NB4 (cell line): ENCODE results near the gene GGT5.
"Not testable (repeated sequence)": the region's sequence is repeated elsewhere in the genome, so short reads cannot be mapped to it uniquely, and the experiment has no call there.

Experiments
- DNase-seq: peaks from one replicate; pipeline ENCODE4 v3.0.0; 2010; ENCODE audit warnings: low read depth
- H3K4me3 ChIP-seq: one replicate; pipeline ENCODE4 v1.5.1; 2011; ENCODE audit warnings: mild to moderate bottlenecking, low read depth, low read length, moderate library complexity
- CTCF ChIP-seq: IDR thresholded peaks from one replicate; pipeline ENCODE4 v1.5.1; 2012; ENCODE audit warnings: low read depth, low read length
- MYC ChIP-seq: IDR thresholded peaks from 2 replicates; pipeline ENCODE4 v1.6.1; 2011; ENCODE audit warnings: low read depth, low read length
- POLR2A ChIP-seq: IDR thresholded peaks from 2 replicates; pipeline ENCODE4 v1.6.1; 2011; ENCODE audit warnings: mild to moderate bottlenecking; ENCODE audit not compliant: insufficient read length; ENCODE audit errors: extremely low read depth
- TF ChIP-seq, protein P1 (sequence below): IDR thresholded peaks from 2 replicates; pipeline ENCODE4 v1.6.1; 2011; ENCODE audit warnings: low read depth, low read length

Gene GGT5

DNA sequence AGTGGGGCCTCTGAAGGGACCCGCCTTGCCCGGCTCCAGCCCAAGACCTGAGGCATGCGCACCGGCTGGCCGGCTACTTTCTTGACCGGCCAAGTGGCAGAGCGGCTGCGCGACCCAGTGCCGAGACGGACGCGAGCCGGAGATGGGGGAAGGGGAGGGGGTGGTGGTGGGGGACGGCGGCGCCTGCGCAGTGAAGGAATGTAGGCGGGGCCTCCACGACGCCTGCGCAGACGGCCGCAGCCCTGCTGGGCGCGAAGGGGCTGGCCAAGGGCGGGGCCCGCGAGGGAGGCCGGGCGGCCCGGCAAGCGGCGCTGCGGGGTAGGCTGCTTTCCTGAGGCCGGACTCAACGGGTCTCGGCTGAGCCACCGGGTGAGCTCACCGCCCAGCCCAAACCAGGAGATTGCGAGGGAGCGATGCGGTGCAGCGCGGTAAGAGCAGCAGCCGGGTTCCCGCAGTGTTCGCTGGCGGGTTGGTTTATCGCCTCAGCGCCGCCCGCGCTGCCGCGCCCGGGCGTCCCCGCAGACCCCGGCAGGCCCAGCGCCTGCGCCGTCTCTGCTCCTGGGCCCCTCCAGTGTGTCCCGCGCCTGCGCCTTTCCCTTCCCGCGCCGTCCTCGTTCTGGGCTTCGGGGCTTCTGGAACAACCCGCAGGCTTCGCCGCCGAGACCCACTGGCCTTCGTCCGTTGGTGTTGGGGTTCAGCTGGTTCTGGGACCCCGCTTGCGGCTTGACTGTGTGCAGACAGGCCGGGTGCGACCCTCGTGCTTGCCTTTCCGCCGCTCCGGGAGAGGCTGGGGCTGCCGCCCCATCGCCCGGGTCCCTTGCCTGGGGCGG lies 25.9 kb upstream of the GGT5 start, which contains the start of gene SPECC1L:
SPECC1L (plus strand) TSS at position 276 of the 830 bp plus-strand sequence. CDS start 31,401 bp downstream, outside the sequence.
- peak; percentile 92 for TF ChIP-seq POLR2A
- TF ChIP-seq, protein P1, sequence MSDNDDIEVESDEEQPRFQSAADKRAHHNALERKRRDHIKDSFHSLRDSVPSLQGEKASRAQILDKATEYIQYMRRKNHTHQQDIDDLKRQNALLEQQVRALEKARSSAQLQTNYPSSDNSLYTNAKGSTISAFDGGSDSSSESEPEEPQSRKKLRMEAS: peak; percentile 34
- no peak for TF ChIP-seq MYC
- TF ChIP-seq CTCF: no peak
- H3K4me3 ChIP-seq: peak within 1 kb of the TSS; percentile 93
- DNase-seq: peak; percentile 91

GRCh38 chr22:24266495-24266894 lies 21.6 kb upstream of the GGT5 start:
- DNase-seq, H3K4me3 ChIP-seq: not testable (repeated sequence)

DNA sequence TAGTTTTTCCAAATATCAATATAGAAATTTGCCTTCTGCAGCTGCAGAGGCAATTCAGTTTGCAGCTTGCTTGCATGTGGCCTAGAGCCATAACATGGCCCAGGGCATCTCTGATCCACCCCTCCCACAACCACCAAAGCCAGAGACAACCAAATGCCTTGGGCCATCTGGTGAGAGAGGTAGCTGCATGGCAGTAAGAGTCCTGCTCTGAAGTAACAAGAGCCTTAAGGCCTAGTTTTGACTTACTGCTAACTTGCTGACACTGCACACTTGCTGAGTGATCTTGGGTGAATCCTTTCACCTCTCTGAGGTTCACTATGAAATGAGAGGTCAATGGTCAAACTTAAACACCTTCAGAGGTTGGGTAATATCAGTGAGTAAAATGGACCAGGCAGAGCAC lies 20.9 kb upstream of the GGT5 start:
- DNase-seq: no peak
- H3K4me3 ChIP-seq: no peak overlapping the region
- TF ChIP-seq CTCF (no peak), POLR2A (no peak), MYC (no peak)
- TF ChIP-seq, protein P1: no peak

DNA sequence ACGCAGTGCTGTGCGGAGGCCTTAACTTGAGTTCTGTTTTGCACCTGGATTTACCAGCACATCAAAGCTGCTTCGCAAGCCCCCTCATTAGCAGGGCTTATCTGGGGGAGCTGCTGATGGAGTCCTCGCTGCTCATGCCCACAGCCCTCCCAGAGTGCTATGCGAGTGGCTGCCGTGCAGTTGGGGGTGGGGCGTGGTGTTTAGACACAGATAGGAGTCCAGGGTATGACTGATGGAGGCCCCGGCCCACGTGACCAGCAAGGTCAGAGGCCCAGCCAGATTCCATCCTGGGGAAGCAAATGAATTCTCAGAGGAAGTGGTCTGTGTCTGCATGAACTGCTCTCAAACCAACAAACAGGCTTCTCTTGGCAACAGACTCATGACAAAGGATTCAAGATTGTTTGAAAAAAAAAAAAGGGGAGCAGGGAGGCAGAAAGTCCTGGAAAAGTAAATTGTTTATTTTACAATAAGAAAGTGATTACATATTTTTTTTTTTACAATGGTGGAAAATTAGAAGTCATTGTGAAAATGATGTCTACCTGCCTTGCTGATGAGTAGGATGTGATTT lies 19.5 kb upstream of the GGT5 start:
- not testable (repeated sequence) for H3K4me3 ChIP-seq, DNase-seq

- not testable (repeated sequence) for H3K4me3 ChIP-seq, DNase-seq
These were observed 18.6 kb upstream of the GGT5 start for GRCh38 chr22:24263479-24263878.

GRCh38 chr22:24262185-24262749 lies 17.4 kb upstream of the GGT5 start:
- H3K4me3 ChIP-seq, DNase-seq: not testable (repeated sequence)

DNA sequence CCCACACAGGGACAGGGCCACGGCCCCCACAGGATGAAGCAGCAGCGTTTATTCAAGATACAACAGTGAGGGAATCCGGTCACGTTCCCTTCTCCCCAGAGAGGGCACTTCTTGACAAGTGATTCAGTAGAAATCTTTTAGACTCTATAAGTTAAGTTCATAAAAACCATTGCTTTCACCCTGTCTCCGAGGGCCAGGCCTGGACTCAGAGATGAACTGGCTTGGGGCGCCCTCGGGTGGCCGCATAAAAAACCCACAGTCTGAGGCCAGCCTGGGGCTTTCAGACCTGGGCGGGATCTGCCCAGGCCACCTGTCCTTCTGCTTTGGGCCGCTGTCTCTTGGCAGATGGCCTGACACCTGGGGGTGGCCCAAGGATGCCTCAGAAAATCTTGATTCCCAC lies 14.6 kb upstream of the GGT5 start:
- H3K4me3 ChIP-seq: not testable (repeated sequence)
- TF ChIP-seq CTCF: peak; percentile 24
- peak; percentile 83 for DNase-seq

DNA sequence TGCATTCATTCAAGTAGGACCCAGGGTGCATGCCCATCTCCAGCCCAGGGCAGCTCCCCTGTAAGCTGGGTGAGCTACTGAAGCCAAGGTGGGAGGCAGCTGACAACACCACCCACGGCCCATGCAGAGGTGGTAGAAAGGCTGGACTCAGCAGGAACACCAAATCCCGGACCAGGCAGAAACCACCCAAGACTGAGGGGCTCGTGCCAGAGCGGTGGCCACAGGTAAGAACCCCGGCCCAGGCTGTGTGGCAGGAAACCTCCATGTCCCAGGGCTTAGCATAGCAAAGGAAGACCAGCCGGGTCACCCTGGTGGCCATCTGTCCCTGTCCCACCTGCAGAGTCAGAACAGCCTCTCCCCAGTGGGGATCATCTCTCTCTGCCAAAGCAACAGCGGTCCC lies 11.9 kb upstream of the GGT5 start:
- DNase-seq, H3K4me3 ChIP-seq: not testable (repeated sequence)

GRCh38 chr22:24256136-24256535 lies 11.3 kb upstream of the GGT5 start:
- DNase-seq, H3K4me3 ChIP-seq: not testable (repeated sequence)

DNA sequence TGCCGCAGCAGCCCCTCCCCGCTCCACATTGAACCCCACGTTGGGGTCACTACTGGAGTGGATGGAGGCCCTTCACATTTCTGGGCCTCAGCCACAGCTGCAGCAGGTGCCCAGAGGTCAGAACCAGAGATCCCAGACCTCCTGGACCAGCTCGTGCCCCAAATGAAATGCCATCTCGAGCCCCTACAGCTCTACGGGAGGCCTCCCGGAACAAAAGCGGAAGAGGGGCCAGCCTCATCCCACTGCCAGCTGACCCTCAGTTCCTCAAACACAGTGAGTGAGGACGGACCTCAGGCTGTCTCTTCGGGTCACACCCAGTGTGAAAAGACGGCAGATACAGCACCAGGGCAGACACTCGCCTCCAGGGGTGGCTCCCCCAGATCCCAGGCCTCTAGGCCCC lies 8.2 kb upstream of the GGT5 start:
- not testable (repeated sequence) for DNase-seq, H3K4me3 ChIP-seq

DNA sequence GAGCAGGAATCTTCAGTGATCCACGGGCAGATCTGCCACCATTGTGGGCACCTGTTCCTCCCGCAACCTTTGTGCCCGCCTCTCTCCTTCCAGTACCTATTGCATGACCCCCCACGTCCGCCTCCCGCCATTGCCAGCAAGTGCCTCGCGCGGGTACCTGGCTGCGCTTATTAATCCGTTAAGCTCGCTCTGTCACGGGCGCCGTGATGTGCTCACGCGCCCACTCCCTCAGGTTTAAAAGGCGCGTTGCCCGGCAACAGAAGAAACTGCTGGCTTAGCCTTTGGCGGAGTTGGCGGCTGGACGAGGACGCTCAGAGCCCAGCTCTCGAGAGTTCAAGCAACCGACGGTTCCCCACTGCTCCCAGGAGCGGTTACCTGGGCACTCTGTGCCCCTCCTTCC lies 6.4 kb upstream of the GGT5 start:
- not testable (repeated sequence) for H3K4me3 ChIP-seq, DNase-seq

- not testable (repeated sequence) for DNase-seq
These were observed 4.5 kb upstream of the GGT5 start for GRCh38 chr22:24249413-24249812.

DNA sequence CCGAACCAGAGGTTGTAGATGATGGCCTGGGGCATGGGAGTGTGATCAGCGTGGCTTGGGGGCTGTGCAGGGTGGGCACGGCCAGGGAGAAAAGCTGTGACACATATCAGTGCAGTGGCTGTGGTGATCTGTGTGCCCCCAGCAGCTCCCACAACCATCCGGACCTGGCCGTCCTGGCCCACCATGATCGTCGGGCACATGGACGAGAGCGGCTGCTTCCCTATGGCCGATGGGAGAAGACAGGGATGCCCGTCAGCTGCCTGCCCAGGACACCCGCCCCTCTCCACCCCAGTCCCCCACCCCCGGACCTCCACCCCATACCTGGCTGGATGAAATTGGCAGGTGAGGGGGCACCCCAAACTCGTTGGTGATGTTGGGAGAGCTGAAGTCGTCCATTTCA lies 3.7 kb upstream of the GGT5 start:
- DNase-seq, H3K4me3 ChIP-seq: not testable (repeated sequence)

More at GRCh38 chr22:24249413-24249812, 4.5 kb upstream of the GGT5 start:
- not testable (repeated sequence) for H3K4me3 ChIP-seq
